ENCODE results near the gene PARP14.
"Not testable (repeated sequence)": the region's sequence is repeated elsewhere in the genome, so short reads cannot be mapped to it uniquely, and the experiment has no call there.

Gene PARP14

DNA sequence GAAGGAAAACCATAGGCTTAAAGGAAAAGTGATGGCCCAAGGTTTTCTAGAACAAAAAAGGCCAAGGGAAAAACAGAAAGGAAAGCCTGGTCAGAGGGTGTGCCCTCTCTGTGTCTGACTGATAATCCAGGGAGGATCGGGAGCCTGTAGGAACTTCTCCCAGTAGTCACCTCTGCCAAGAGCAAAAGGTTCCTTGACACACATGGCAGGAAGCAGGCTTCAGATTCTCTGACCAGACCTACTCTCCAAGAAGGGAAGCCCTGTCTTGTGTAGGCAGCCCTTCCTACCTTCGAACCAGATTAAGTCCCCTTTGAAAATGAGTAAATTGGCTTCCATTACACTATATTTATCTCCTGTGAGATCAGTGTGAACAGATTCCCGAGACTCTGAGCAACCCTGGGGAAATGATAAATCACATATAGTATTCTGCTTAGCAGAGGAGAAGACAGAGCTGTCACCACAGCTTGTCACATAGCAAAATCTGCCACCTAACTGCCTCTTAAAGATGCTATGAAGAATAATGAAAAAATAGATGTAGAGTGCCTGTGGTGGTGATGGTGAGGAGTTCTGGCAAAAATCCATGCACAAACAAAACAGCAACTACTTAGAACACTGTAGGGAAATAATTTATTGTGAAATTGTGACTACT is 38.8 kb downstream of the PARP14 start:
- no peak for DNase-seq

DNA sequence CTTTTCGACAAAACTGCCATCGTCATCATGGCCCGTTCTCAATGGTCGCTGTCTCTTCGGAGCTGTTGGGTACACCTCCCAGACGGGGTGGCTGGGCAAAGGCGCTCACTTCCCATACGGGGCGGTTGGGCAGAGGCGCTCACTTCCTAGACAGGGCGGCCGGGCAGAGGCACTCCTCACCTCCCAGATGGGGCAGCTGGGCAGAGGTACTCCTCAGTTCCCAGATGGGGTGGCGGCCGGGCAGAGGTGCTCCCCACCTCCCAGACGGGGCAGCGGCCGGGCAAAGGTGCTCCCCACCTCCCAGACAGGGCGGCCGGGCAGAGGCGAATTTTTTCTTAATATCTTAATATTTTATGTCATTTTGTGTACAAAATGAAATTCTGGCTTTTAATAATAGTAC is 44.5 kb downstream of the PARP14 start:
- DNase-seq, result no peak

DNA sequence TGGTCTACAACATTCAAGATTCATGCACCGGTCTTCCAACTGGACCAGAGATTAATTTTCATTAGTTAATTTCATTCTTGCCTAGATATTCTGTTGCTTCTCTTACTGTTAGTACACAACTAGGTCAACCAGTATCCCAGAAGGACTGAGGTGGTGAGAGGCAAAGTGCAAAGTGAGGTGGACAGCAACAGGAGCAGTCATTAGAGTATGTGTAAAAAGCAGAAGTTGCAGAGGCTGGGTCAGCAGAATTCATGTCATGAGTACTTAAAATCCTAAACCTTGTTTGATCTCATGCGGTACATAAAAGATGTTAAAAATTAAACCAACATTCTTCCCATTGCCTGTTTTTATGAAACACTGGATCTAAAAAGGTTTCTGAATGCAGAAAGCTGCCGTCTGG is 46.7 kb downstream of the PARP14 start:
- DNase-seq, result no peak

DNA sequence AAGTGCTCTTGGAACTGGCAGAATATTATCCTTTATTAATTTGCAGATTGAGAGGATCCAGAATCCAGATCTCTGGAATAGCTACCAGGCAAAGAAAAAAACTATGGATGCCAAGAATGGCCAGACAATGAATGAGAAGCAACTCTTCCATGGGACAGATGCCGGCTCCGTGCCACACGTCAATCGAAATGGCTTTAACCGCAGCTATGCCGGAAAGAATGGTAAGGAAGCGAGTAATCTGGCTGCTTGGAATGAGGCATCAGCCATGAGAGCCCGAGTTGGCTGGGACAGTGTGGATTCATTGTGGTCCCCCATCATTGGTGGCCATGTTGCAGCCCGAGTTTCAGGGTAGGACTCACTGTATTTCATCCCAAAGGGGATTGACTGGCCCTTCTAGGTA is 47.1 kb downstream of the PARP14 start:
- no peak for DNase-seq

DNA sequence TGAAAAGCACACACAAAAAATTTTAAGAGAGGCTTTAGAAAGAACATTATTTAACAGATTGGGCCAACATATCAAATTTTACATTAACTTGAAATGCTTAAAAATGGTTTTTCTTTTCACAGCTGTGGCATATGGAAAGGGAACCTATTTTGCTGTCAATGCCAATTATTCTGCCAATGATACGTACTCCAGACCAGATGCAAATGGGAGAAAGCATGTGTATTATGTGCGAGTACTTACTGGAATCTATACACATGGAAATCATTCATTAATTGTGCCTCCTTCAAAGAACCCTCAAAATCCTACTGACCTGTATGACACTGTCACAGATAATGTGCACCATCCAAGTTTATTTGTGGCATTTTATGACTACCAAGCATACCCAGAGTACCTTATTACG is 47.5 kb downstream of the PARP14 start:
- DNase-seq, result no peak

DNA sequence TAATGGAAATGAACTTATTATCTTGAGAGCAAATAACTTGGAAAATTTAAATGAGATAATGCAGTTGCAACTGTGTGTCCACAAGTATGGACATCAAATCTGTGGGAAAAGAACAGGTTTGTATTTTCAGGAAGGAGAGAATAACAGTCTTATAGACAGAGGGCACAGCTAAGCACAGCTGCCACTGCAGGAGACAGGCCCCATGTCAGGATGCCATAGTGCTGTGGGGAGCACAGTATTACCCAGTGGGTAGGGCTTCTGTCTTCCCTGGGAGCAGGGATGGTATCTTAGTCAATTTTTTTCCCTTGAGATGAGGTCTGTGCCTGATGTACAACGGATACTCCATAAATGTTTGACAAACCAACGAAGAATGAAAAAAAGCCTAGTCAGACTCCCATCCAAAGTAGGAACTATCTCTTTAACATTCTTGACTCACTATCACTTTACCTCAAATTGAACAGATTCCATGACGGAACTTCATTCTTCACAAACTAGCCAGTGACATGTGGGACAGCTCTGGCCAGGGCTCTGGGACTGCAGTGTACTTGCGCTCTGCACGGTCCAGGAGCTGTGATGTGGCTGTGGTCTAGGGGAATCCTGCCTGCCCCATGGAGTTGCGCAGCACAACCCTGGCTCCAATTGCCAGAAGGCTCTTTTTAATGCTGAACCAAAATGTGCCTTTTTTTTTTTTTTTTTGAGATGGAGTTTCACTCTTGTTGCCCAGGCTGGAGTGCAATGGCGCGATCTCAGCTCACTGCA is 48.3 kb downstream of the PARP14 start:
- no peak for DNase-seq

DNA sequence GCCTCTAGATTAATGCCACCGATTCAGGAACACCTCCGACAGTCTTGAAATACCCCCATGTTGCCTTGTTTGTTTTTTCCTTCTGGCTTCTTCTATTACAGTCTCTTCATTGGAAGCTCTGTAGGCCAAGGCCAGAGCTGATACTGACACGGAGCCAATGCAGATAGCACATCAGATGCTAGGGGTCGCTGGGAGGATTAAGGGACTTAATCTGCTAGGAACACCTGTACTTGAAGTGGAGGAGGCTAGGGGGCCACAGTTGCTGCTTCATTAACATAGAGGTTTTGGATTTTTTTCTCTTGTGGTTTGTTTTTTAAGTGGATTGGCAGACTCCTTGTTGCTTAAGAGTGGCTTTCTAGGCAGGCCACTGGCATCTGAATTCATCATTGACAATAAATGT is 49.6 kb downstream of the PARP14 start:
- no peak for DNase-seq

DNA sequence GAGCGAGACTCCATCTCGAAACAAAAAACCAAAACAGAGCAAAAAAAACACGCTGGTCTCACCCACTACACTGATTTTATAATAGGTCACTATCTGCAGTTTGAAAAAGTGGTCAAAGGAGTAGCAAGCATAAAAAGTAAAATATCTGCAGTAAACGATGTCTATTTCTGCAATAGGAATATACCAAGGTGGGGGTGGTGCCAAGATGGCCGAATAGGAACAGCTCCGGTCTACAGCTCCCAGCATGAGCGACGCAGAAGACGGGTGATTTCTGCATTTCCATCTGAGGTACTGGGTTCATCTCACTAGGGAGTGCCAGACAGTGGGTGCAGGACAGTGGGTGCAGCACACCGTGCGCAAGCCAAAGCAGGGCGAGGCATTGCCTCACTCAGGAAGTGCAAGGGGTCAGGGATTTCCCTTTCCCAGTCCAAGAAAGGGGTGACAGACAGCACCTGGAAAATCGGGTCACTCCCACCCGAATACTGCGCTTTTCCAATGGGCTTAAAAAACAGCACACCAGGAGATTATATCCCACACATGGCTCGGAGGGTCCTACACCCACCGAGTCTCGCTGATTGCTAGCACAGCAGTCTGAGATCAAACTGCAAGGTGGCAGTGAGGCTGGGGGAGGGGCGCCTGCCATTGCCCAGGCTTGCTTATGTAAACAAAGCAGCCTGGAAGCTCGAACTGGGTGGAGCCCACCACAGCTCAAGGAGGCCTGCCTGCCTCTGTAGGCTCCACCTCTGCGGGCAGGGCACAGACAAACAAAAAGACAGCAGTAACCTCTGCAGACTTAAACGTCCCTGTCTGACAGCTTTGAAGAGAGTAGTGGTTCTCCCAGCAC is 52.3 kb downstream of the PARP14 start:
- not testable (repeated sequence) for DNase-seq

DNA sequence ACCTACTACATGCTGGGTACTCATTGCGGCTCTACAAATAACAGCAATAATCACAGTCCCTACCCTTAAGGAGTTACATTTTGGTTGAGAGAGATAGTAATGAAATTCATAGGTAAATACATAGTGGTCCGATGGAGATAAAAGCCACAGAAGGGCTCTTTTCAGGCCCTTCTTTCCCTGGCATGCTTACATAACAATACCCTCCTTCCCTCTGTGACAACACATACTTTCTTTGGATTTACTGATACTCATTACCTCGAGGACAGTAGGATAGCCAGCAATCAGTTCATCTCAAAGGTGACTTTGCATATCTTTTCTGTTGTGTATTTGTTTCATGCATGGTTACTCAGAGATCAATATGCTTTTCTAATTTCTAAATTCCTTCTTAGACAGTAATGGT is 58.5 kb downstream of the PARP14 start:
- DNase-seq, result no peak

DNA sequence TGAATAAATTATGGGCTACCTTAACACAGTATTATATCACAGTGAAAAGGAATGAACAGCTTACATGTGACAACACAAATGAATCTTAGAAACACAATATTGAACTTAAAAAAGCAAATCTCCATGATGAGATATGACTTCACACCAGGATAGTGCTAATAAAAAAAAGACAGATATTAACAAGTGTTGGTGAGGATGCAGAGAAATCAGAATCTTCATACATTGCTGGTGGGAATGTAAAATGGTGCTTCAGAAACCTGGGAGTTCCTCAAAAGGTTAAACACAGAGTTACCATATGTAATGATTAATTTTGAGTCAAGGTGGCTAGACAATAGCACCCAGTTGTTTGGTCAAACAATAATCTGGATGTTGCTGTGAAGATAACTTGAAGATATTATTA is 61.6 kb downstream of the PARP14 start:
- DNase-seq, result no peak

DNA sequence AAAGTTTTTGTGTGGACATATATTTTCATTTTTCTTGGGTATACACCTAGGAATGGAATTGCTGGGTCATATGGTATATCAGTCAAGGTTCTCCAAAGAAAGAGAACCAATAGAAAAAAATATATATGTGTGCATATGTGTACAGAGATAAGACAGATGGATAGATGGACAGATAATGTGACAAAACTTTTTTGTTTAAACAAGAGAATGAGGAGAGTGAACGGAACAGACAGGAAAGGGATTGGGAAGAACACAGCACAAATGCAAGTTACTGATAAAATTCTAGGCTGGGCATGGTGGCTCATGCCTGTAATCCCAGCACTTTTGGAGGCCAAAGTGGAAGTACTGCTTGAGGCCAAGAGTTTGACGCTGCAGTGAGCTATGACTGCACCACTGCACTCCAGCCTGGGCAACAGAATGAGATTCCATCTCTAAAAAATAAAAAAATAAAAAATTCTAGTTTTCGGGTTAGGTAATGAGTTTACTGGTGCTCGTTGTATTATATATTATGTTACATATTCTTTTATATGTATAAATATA is 63.0 kb downstream of the PARP14 start:
- DNase-seq, result no peak

DNA sequence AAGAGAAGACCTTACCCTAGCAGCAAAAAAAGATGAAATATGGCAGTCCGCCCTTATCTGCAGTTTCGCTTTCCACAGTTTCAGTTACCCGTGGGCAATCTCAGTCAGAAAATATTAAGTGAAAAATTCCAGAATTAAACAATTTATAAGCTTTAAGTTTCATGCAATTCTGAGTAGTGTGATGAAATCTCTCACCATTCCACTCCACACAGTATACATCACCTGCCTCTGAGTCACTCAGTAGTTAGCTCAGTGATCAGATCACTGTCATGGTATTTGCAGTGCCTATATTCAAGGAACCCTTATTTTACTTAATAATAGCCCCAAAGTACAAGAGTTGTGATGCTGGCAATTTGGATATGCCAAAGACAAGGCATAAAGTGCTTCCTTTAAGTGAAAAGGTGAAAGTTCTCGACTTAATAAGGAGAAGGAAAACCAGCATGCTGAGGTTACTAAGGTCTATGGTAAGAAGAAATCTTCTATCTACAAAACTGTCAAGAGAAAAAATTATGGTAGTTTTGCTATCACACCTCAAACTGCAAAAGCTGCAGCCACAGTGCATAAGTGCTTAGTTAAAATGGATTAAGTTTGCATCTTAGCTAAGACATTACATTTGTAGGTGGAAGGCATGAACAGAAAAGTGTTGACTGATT is 64.9 kb downstream of the PARP14 start:
- DNase-seq, result peak; percentile 71

DNA sequence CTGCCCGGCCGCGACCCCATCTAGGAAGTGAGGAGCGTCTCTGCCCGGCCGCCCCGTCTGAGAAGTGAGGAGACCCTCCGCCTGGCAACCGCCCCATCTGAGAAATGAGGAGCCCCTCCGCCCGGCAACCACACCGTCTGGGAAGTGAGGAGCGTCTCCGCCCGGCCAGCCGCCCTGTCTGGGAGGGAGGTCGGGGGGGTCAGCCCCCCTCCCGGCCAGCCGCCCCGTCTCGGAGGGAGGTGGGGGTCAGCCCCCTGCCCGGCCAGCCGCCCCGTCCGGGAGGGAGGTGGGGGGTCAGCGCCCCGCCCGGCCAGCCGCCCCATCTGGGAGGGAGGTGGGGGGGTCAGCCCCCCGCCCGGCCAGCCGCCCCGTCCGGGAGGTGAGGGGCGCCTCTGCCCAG is 66.7 kb downstream of the PARP14 start:
- not testable (repeated sequence) for DNase-seq

DNA sequence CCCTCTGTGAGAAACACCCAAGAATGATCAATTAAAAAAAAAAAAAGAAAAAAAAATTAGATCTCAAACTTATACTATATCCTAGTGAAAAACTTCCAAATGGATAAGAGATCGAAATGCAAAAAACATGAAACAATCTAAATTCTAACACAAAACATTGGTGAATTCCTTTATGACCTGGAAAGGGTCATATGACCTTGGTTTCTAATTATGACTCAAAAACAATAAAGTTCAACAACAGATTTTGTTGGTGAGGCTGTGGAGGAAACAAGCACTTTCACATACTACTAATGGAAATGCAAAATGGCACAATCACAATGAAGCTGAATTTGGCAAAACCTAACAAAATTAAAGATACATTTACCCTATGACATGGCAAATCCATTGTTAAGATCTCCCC is 67.7 kb downstream of the PARP14 start:
- no peak for DNase-seq

DNA sequence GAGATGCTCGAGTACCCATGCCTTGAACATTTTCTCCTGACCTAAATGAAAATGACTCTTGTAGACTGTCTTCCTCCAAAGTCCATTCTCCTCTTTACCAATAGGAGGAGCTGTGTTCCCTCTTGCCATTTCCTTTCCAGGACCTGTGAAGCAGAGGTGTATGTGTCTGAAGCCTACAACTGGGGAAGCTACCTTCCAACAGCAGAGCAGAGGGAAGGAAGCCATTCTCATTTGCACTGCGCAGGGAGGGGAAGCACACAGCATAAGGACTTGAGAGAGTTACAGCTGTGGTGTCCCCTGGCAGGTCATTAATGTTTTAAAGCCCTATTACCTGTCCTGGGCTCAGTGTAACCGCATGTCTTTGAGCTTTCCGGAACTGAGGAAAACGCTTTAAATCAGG is 74.3 kb downstream of the PARP14 start:
- peak; percentile 48 for DNase-seq

DNA sequence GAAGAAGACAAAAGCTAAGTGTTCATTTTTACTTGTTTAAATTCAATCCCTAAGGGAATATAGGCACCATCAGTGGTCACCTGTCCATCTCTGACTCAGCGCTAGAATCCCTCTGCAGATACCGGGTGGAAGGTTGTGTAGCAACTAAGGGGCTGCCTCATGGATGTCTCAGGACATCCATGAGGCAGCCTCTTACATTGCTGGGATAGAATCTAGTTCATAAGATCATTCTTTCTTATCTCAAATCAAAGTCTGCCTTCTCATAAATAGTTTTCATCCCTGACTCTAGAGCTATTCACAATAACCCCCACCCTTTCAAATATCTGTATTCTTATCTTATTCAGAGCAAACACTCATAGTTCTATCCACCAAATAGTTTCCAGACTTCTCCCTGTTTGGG is 74.9 kb downstream of the PARP14 start:
- no peak for DNase-seq

DNA sequence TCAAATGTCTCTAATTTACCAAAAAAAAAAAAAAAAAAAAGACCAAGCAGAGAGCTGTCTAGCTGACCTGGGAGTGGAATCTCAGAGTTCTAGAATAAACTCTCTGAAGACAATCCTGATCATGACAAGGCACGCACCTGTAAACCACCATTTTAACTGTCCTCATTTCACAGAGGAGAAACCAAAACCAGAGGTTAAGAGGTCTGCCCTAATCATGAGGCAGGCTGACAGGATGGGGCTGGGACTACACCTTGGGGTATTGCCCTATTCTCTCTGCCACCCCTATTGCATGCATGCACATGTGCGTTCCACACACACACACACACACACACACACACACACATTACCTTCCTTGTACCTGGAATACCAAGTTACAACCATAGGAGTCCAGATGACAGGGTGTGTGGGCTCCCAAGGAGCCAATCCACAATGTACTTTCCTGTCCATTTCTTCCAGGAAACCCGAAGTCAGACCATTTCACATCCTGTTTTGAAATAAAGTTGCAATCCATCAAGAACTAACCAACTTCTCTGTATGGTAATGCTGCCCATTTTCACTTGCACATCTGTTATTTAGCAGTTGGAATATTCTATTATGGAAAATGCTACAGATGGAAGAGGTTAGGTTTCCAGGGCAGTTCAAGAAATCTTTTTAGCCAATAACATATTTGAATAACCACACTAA is 78.4 kb downstream of the PARP14 start:
- peak; percentile 57 for DNase-seq

DNA sequence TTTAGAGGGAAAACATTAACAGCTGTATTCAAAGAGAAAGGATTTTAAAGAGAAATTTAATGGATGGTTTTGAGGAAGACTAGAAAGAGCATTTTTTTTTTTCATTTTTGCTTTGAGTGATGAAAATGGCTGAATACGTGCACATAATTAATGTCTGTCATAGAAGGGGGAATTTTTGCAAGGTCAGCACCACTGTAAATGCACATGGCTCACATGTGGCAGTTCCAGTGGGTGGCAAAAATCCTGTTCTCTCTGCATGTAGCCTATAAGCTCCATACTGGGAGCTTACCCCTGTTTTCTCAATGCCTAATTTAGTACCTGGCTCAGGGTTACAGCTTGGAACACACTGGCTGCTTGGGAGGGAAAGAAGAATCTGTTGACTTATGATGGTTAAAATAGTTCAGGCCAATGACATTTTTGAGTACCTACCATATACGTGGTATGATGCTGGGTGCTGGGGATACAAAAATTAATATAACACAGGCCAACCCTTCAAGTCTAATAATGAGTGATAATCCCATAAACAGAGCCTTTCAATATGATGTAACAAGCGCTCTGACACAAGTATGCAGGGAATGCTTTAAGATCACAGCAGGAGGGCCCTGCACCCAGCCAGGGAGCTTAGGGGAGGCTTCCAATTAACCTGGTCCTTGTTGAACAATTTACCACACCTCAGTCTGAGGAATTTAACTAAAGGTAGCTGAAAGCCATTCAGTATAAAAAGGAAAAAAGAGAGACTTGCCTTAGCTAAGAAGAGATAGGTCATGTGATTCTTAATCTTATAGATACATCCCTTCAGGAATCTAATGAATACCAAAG is 80.0 kb downstream of the PARP14 start:
- peak; percentile 69 for DNase-seq

DNA sequence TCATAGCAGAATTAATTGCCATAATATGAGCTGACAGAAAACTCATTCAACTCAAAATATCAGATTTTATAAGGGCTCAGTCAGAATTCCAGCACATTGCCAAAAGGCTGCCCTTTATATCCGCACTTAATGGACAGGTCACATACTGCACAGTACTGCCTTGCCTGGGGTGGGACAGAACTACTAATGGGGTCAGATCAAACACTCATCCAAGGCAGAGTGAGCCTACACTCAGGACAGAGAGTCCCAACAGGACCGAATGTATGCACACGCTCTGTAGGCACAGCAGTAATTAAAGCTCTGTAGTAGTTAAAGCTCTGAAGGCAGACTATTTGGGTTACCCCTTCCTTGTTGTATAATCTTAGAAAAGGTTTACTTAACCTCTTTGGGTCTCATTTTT is 85.8 kb downstream of the PARP14 start:
- no peak for DNase-seq

DNA sequence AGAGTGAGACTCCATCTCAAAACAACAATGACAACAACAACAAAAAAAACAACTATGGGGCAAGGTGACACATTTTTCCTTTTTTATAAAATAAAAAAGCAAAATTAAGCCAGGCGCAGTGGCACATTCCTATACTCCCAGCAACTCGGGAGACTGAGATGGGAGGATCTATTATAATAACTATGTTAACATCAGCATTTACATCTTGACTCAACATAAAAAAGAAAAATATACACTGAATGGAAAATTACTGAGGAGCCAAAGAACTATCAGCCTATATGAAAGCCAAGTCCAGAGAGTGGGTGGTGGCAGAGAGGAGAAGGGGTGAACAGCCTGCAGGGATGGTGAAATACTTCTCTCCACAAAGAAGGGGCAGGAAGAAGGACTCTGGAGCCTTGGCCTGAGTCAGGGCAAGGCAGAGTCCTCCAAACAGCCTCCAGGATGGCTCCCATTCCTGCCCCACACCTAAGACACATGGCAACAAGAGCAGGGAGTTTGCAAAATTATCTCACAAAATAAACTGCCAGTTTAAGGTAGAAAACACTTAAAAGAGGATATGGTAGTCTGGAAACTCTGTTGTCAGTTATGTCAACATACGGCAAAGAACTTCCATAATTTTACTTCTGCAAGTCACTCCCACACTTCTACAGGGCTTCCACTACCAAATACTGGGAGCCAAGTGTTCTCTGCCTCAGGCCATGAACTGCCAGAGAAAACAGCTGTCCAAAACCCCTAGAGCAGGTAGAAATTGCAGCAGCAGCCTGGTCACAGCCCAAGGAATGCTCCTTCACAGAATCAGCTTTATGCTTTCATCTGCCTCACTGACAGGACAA is 87.1 kb downstream of the PARP14 start:
- no peak for DNase-seq
